HEK293T (cell line): ENCODE results near the gene EPC1.
"Not testable (repeated sequence)": the region's sequence is repeated elsewhere in the genome, so short reads cannot be mapped to it uniquely, and the experiment has no call there.

Source experiments
- CTCF ChIA-PET: fragments of 350-600 bp; formaldehyde crosslinking; extraction: SDS; loops from one replicate; lab custom pipeline; 2021; ENCODE audit warnings: antibody characterized with exemption, inconsistent platforms; lab: Yijun Ruan, JAX
- POLR2A ChIA-PET: fragments of 350-600 bp; formaldehyde crosslinking; extraction: SDS; loops from one replicate; lab custom pipeline; 2020; ENCODE audit warnings: antibody characterized with exemption, inconsistent platforms; lab: Yijun Ruan, JAX
- DNase-seq: peaks from one replicate; pipeline ENCODE4 v3.0.0; 2012; ENCODE audit warnings: mixed read lengths; ENCODE audit errors: extremely low spot score
- ARNT ChIP-seq: fragments of 450-650 bp; IDR thresholded peaks from 2 replicates; pipeline ENCODE4 v1.6.1; 2017; ENCODE audit warnings: mild to moderate bottlenecking
- BHLHE40 ChIP-seq: fragments of 450-650 bp; IDR thresholded peaks from 2 replicates; pipeline ENCODE4 v1.6.1; 2016; ENCODE audit warnings: mild to moderate bottlenecking, moderate library complexity, borderline replicate concordance
- CTBP1 ChIP-seq: fragments of 450-650 bp; IDR thresholded peaks from 2 replicates; pipeline ENCODE4 v1.6.1; 2016; ENCODE audit warnings: borderline replicate concordance
- ELF4 ChIP-seq: fragments of 450-650 bp; IDR thresholded peaks from 2 replicates; pipeline ENCODE4 v1.6.1; 2017; ENCODE audit warnings: antibody characterized with exemption
- FOXA1 ChIP-seq: fragments of 450-650 bp; IDR thresholded peaks from 2 replicates; pipeline ENCODE4 v1.6.1; 2016; ENCODE audit warnings: mild to moderate bottlenecking
- FOXK2 ChIP-seq: fragments of 450-650 bp; IDR thresholded peaks from 2 replicates; pipeline ENCODE4 v1.6.1; 2016; ENCODE audit warnings: mild to moderate bottlenecking
- FOXM1 ChIP-seq: fragments of 450-650 bp; IDR thresholded peaks from 2 replicates; pipeline ENCODE4 v1.6.1; 2017; ENCODE audit warnings: mild to moderate bottlenecking, borderline replicate concordance
- HDGF ChIP-seq: fragments of 450-650 bp; IDR thresholded peaks from 2 replicates; pipeline ENCODE4 v1.6.1; 2017; ENCODE audit warnings: antibody characterized with exemption, borderline replicate concordance
- L3MBTL2 ChIP-seq: fragments of 450-650 bp; conservative IDR thresholded peaks from 2 replicates; pipeline ENCODE4 v1.6.1; 2016; ENCODE audit warnings: mild to moderate bottlenecking
- LEF1 ChIP-seq: fragments of 450-650 bp; IDR thresholded peaks from 2 replicates; pipeline ENCODE4 v1.6.1; 2017; ENCODE audit warnings: mild to moderate bottlenecking, borderline replicate concordance
- NFRKB ChIP-seq: fragments of 450-650 bp; IDR thresholded peaks from 2 replicates; pipeline ENCODE4 v1.6.1; 2016; ENCODE audit warnings: mild to moderate bottlenecking, moderate library complexity
- PKNOX1 ChIP-seq: fragments of 450-650 bp; IDR thresholded peaks from 2 replicates; pipeline ENCODE4 v1.6.1; 2016
- SP1 ChIP-seq: fragments of 450-650 bp; IDR thresholded peaks from 2 replicates; pipeline ENCODE4 v1.6.1; 2017
- SUZ12 ChIP-seq: fragments of 450-650 bp; IDR thresholded peaks from 2 replicates; pipeline ENCODE4 v1.6.1; 2016; ENCODE audit warnings: mild to moderate bottlenecking
- TARDBP ChIP-seq: fragments of 450-650 bp; IDR thresholded peaks from 2 replicates; pipeline ENCODE4 v1.6.1; 2016
- ZNF384 ChIP-seq: fragments of 450-650 bp; IDR thresholded peaks from 2 replicates; pipeline ENCODE4 v1.6.1; 2016

The EPC1 gene

GRCh38 chr10:32373031-32373430 is 26.1 kb upstream of the EPC1 start:
- ChIA-PET POLR2A (no interaction called here), CTCF (interaction anchor here (0.5 kb wide), 1 partner anchor 28 kb away, joined by 4 read pairs; no protein-coding TSS in a partner anchor)
- TF ChIP-seq FOXM1 (no peak), L3MBTL2 (no peak), NFRKB (no peak), SUZ12 (no peak), FOXA1 (no peak)
- no peak for DNase-seq

- no peak for DNase-seq
- POLR2A ChIA-PET = no interaction called here
- CTCF ChIA-PET = interaction anchor here (0.6 kb wide), 1 partner anchor 1489 kb away, joined by 3 read pairs; no protein-coding TSS in a partner anchor
- no peak for TF ChIP-seq BHLHE40
- TF ChIP-seq NFRKB = no peak
- TF ChIP-seq LEF1 = no peak
- TF ChIP-seq SP1 = no peak
- TF ChIP-seq FOXM1 = no peak
Measured at GRCh38 chr10:32372000-32372875, 25.3 kb upstream of the EPC1 start.

GRCh38 chr10:32371101-32371500 is 24.1 kb upstream of the EPC1 start:
- DNase-seq = no peak
- TF ChIP-seq SP1 (no peak), FOXM1 (no peak), SUZ12 (no peak), ARNT (no peak), NFRKB (no peak), ZNF384 (no peak), LEF1 (no peak), CTBP1 (no peak), PKNOX1 (no peak)
- CTCF ChIA-PET = interaction anchor here (0.7 kb wide), 1 partner anchor 14 kb away, joined by 3 read pairs; no protein-coding TSS in a partner anchor
- POLR2A ChIA-PET = interaction anchor here (1.0 to 1.1 kb wide), 2 partner anchors 25 to 75 kb away, joined by 4 to 7 read pairs; partner anchors contain the start of gene CCDC7

- CTCF ChIA-PET = interaction anchor here (0.8 to 1.5 kb wide), 2 partner anchors 9 to 20 kb away, joined by 3 to 5 read pairs; no protein-coding TSS in a partner anchor
- POLR2A ChIA-PET = interaction anchor here (2.1 kb wide), 1 partner anchor 10 kb away, joined by 7 read pairs; no protein-coding TSS in a partner anchor
- TF ChIP-seq ELF4 (no peak), SUZ12 (no peak), NFRKB (no peak), SP1 (no peak), HDGF (no peak), ZNF384 (no peak), FOXM1 (no peak), BHLHE40 (no peak), CTBP1 (no peak), FOXK2 (no peak), LEF1 (no peak), FOXA1 (no peak), PKNOX1 (no peak), TARDBP (no peak), ARNT (no peak), L3MBTL2 (no peak)
- DNase-seq = peak; percentile 34
Measured at GRCh38 chr10:32367793-32368453, 21.0 kb upstream of the EPC1 start.

GRCh38 chr10:32366588-32366987 is 19.6 kb upstream of the EPC1 start:
- TF ChIP-seq ELF4 (no peak), SP1 (no peak), FOXK2 (no peak), CTBP1 (no peak), L3MBTL2 (no peak), PKNOX1 (no peak), SUZ12 (no peak), FOXM1 (no peak), BHLHE40 (no peak), ZNF384 (no peak), LEF1 (no peak), TARDBP (no peak)
- POLR2A ChIA-PET = no interaction called here
- DNase-seq = no peak
- CTCF ChIA-PET = interaction anchor here (1.3 kb wide), 1 partner anchor 79 kb away, joined by 5 read pairs; the partner anchor contains the start of gene CCDC7

GRCh38 chr10:32366111-32366510 is 19.2 kb upstream of the EPC1 start:
- POLR2A ChIA-PET = no interaction called here
- no peak for TF ChIP-seq ZNF384
- no peak for TF ChIP-seq SP1
- TF ChIP-seq SUZ12 = no peak
- TF ChIP-seq FOXM1 = no peak
- no peak for TF ChIP-seq CTBP1
- TF ChIP-seq NFRKB = no peak
- no peak for TF ChIP-seq FOXA1
- no peak for TF ChIP-seq ELF4
- no peak for TF ChIP-seq ARNT
- CTCF ChIA-PET = interaction anchor here (1.3 kb wide), 1 partner anchor 80 kb away, joined by 5 read pairs; the partner anchor contains the start of gene CCDC7
- no peak for DNase-seq

- POLR2A ChIA-PET, CTCF ChIA-PET: not testable (repeated sequence)
Measured at GRCh38 chr10:32365404-32365803, 18.4 kb upstream of the EPC1 start.

More at GRCh38 chr10:32365404-32365803, 18.4 kb upstream of the EPC1 start:
- DNase-seq = not testable (repeated sequence)
